CD4-positive, alpha-beta T cell (primary cell): Measurements from ENCODE around the gene SGMS2. TPM values are rescaled to one million over a fixed set of nuclear protein-coding genes. Genes with fewer than 3 reads are reported as not detected.

Experiments
- ATAC-seq: fragments of 200-7000 bp; cut with Tn5 transposase; one replicate; pipeline ENCODE4 v1.10.0; 2022; ENCODE audit warnings: mild to moderate bottlenecking; ENCODE audit not compliant: poor library complexity
- CTCF ChIA-PET: fragments of 350-600 bp; sonication (Branson Sonifier 250); formaldehyde crosslinking; loops from one replicate; lab custom pipeline; 2021; ENCODE audit warnings: antibody characterized with exemption, inconsistent platforms; lab: Charles Lee
- POLR2A ChIA-PET: fragments of 350-600 bp; sonication (Branson Sonifier 250); formaldehyde crosslinking; loops from one replicate; lab custom pipeline; 2021; ENCODE audit warnings: antibody characterized with exemption, inconsistent platforms; lab: Charles Lee
- DNase-seq, 14 experiments: peaks; one replicate each; pipeline ENCODE4 v3.0.0-alpha.2; 2013 to 2020; ENCODE audit warnings: mixed read lengths in 2 of 14
- H3K27ac ChIP-seq, 2 donors: one replicate each; pipeline versions ENCODE4 v1.5.1 to v1.7.0; 2013; ENCODE audit warnings: low read length in 2 of 2, low read depth in 1 of 2, mild to moderate bottlenecking in 1 of 2
- H3K27me3 ChIP-seq, 2 experiments: 1 replicate in 1 of 2; 2 replicates in 1 of 2; pipeline versions ENCODE4 v1.6.1 to v1.7.0; 2013; ENCODE audit warnings: low read length in 2 of 2, control low read depth in 1 of 2, mild to moderate bottlenecking in 1 of 2, moderate library complexity in 1 of 2; ENCODE audit not compliant: insufficient read depth in 2 of 2, control insufficient read depth in 1 of 2
- H3K36me3 ChIP-seq: one replicate; pipeline ENCODE4 v1.6.1; 2013; ENCODE audit warnings: low read length, control low read depth; ENCODE audit not compliant: insufficient read depth
- H3K4me1 ChIP-seq: one replicate; pipeline ENCODE4 v1.6.1; 2013; ENCODE audit warnings: low read length, control low read depth; ENCODE audit not compliant: insufficient read depth
- H3K4me3 ChIP-seq: one replicate; pipeline ENCODE4 v1.5.1; 2013; ENCODE audit warnings: mild to moderate bottlenecking, low read length, moderate library complexity
- H3K9me3 ChIP-seq, 2 experiments: 1 replicate in 1 of 2; 2 replicates in 1 of 2; pipeline versions ENCODE4 v1.6.1 to v1.7.0; 2013; ENCODE audit warnings: low read length in 2 of 2, mild to moderate bottlenecking in 2 of 2, control low read depth in 1 of 2, moderate library complexity in 1 of 2; ENCODE audit not compliant: control insufficient read depth in 1 of 2, insufficient read depth in 1 of 2
- H3K27ac Mint-ChIP-seq: one replicate; pipeline ENCODE4 v1.8.0; 2020; ENCODE audit warnings: mixed read lengths
- H3K27me3 Mint-ChIP-seq: one replicate; pipeline ENCODE4 v1.8.0; 2021; ENCODE audit warnings: mixed read lengths
- H3K36me3 Mint-ChIP-seq: one replicate; pipeline ENCODE4 v1.8.0; 2021; ENCODE audit warnings: low read depth, mixed read lengths
- H3K4me1 Mint-ChIP-seq: one replicate; pipeline ENCODE4 v1.8.0; 2021; ENCODE audit warnings: low read depth, mixed read lengths
- H3K4me3 Mint-ChIP-seq: one replicate; pipeline ENCODE4 v1.8.0; 2020; ENCODE audit warnings: mild to moderate bottlenecking, mixed read lengths
- H3K9me3 Mint-ChIP-seq: one replicate; pipeline ENCODE4 v1.8.0; 2020; ENCODE audit warnings: mixed read lengths
- intact Hi-C, 2 experiments: fragments of 100-400 bp; cut with DNase I in 1 of 2; cut with micrococcal nuclease in 1 of 2; formaldehyde crosslinking; loops; one replicate each; pipeline versions ENCODE4 v1.15.1 to v1.9.0; 2023 to 2025; cut with DNase I, micrococcal nuclease
- polyA plus RNA-seq, 2 donors: library from polyadenylated mRNA; unstranded; fragments of 120-200 nt; gene quantifications; one replicate each; pipeline ENCODE4 v1.2.1, GENCODE V29; 2013
- total RNA-seq, 174 experiments: library from RNA in 2 of 174; stranded (reverse) in 2 of 174; gene quantifications; one replicate each; pipeline ENCODE4 v1.2.3 and lab custom pipeline; 2021 to 2026
- TF ChIP-seq, protein P1 (sequence below): fragments of 200-600 bp; IDR thresholded peaks from one replicate; pipeline ENCODE4 v1.8.0; 2022; ENCODE audit warnings: antibody characterized with exemption, mild to moderate bottlenecking

SGMS2 gene
- under 1 TPM in 1 of 2 experiments, not detected in 1; 0.08 TPM for total RNA-seq
- 0.64 TPM for polyA plus RNA-seq (2013, experiment 1 of 2)
- polyA plus RNA-seq (2013, experiment 2 of 2) = 0.80 TPM
- 0 to 4.2 (median 0.33) reads per million in 172 experiments for total RNA-seq (lab: John Stamatoyannopoulos, UW)

DNA sequence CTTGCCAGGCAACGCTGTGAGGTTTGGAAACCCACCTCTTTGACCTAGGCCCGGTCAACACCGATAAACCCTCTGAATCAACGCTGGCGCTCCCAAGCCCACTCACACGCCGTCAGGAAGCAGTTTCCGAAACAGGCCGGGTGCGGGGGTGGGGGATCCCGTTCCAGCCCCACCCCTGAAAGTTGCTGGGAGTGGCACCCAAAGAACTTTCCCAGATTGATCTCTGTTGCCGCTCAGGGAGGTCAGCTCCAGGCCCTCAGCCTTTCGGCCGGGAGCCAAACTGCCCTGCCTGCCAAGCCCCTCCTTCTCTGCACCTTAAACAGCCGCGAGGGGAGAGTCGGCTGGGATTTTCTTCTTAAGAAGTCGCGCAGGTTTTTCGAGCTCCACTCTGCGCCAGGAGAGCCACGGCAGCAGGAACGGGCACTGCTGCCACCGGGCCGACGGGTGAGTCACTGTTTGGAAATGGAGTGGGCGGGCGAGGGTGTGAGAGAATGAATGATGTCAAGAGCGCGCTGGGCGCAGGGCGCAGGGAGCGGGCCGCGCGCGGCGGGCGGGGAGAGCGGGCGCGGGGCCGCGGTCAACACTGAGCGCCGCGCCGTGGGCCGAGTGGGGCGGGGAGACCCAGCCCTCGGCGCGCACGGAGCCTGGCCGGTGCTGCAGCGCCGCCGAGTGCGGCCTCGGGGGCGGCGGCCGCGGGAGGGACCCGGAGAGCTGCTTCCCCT is at the start of gene SGMS2:
SGMS2 (plus strand) TSS at position 583 of the 722 bp plus-strand sequence. CDS start 70,622 bp downstream, outside the sequence.
- Histone ChIP-seq H3K36me3 (no peaks in the 10 kb centered on the region), H3K9me3 (no peaks in the 10 kb centered on the region), H3K27me3 (peaks cover 27 to 38% of the 10 kb centered on the region in 2 experiments), H3K4me3 (peak within 1 kb of the TSS; percentile 42), H3K27ac (no peak within 1 kb of the TSS), H3K4me1 (peaks cover 10% of the 10 kb centered on the region)
- intact Hi-C loops = no loop called here
- Mint-ChIP-seq H3K27me3 (peaks cover 58% of the 10 kb centered on the region), H3K27ac (no peak within 1 kb of the TSS), H3K9me3 (no peaks in the 10 kb centered on the region), H3K4me3 (peak within 1 kb of the TSS; percentile 81), H3K36me3 (no peaks in the 10 kb centered on the region), H3K4me1 (peaks cover 7% of the 10 kb centered on the region)
- TF ChIP-seq, protein P1, sequence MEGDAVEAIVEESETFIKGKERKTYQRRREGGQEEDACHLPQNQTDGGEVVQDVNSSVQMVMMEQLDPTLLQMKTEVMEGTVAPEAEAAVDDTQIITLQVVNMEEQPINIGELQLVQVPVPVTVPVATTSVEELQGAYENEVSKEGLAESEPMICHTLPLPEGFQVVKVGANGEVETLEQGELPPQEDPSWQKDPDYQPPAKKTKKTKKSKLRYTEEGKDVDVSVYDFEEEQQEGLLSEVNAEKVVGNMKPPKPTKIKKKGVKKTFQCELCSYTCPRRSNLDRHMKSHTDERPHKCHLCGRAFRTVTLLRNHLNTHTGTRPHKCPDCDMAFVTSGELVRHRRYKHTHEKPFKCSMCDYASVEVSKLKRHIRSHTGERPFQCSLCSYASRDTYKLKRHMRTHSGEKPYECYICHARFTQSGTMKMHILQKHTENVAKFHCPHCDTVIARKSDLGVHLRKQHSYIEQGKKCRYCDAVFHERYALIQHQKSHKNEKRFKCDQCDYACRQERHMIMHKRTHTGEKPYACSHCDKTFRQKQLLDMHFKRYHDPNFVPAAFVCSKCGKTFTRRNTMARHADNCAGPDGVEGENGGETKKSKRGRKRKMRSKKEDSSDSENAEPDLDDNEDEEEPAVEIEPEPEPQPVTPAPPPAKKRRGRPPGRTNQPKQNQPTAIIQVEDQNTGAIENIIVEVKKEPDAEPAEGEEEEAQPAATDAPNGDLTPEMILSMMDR = no peak
- peak; percentile 32 for ATAC-seq
- POLR2A ChIA-PET = no interaction called here
- DNase-seq = peak in 5 of 14 experiments; percentile 1 to 73 (median 16)
- CTCF ChIA-PET = no interaction called here

DNA sequence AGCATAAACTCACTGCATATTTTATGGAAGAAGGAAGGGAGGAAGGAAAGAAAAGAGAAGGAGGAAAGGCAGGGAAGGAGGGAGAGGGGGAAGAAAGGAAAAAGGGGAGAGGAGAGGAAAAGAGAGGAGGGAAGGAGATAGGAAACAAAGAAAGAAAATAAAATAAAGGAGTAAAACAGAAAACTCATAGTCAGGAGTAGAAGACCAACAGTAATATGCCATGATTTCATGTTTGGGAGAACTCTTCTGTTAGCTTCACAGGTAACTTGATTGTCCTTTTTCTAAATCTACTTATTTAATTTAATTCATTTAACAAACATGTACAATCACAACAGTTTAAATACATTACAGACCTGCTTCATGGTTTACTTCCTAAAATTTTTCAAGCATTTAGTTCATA is 46.8 kb upstream of the SGMS2 start:
- Mint-ChIP-seq H3K9me3 (peaks cover 8% of the 10 kb centered on the region), H3K4me1 (no peaks in the 10 kb centered on the region), H3K27ac (no peak overlapping the region), H3K4me3 (no peak overlapping the region), H3K36me3 (no peaks in the 10 kb centered on the region), H3K27me3 (peaks cover 26% of the 10 kb centered on the region)
- intact Hi-C loops = no loop called here
- H3K4me3 ChIP-seq = no peak overlapping the region
- no peaks in the 10 kb centered on the region for H3K36me3 ChIP-seq
- H3K9me3 ChIP-seq = peaks cover 3 to 14% of the 10 kb centered on the region in 2 experiments
- H3K27ac ChIP-seq = no peak overlapping the region
- POLR2A ChIA-PET = no interaction called here
- CTCF ChIA-PET = no interaction called here
- peaks cover 3 to 4% of the 10 kb centered on the region in 2 experiments for H3K27me3 ChIP-seq
- TF ChIP-seq, protein P1 = no peak
- no peaks in the 10 kb centered on the region for H3K4me1 ChIP-seq
- DNase-seq (no peak), ATAC-seq (no peak)

DNA sequence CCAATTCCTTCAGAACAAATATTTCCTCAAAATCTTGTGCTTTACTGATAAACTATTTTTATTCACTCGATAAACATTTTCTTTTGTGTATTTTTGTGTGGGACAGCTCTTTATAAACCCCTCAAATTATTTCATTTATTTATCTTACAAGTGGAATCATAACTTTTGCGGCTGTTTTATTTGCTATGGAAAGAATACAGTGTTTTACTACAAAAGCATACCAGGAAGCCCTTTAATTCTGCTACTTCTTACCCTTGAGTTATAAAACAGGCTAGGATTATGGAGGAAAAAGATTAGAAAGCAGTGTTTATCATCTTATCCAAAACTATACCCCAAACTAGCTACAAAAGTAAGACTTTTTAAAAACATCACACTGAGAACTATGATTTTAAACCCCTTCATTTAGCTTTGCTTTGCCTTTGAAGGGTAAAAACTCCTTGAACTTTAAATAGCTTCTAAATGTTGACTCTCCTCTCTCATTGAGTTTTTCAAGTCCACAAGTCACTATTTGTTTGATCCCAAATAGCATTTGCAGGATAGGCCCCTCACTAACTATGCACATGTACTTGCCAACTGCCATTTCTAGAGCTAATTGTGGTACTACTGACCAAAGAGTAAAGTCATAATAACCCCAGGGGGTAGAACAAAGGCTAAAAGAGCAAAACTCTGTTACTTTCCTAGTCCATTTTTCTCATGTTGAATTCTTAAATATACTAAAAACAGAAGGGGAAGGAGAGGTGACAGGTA is 45.8 kb upstream of the SGMS2 start:
- H3K4me3 Mint-ChIP-seq = no peak overlapping the region
- intact Hi-C loops = no loop called here
- H3K36me3 ChIP-seq = no peaks in the 10 kb centered on the region
- TF ChIP-seq, protein P1 = no peak
- peaks cover 0 to 4% of the 10 kb centered on the region in 2 experiments for H3K27me3 ChIP-seq
- POLR2A ChIA-PET = no interaction called here
- no peaks in the 10 kb centered on the region for H3K36me3 Mint-ChIP-seq
- no peaks in the 10 kb centered on the region for H3K4me1 Mint-ChIP-seq
- peaks cover 3 to 14% of the 10 kb centered on the region in 2 experiments for H3K9me3 ChIP-seq
- peaks cover 26% of the 10 kb centered on the region for H3K27me3 Mint-ChIP-seq
- no peaks in the 10 kb centered on the region for H3K4me1 ChIP-seq
- no peak overlapping the region for H3K27ac Mint-ChIP-seq
- ATAC-seq (no peak), DNase-seq (no peak)
- H3K27ac ChIP-seq = no peak overlapping the region
- CTCF ChIA-PET = no interaction called here
- no peak overlapping the region for H3K4me3 ChIP-seq
- H3K9me3 Mint-ChIP-seq = peaks cover 8% of the 10 kb centered on the region
